GM18951 (cell line): Measurements from ENCODE around the gene HBB.

Experiments
- POLR2A ChIP-seq: IDR thresholded peaks from 4 replicates; pipeline ENCODE4 v1.6.1; 2011; ENCODE audit warnings: mild to moderate bottlenecking; ENCODE audit not compliant: insufficient read length, insufficient read depth; ENCODE audit errors: extremely low read depth
- in situ Hi-C: fragments of 300-500 bp; cut with MboI; formaldehyde crosslinking; loops from one replicate; pipeline ENCODE4 v1.12.0; 2022; ENCODE audit warnings: low sequenced_read_pairs, mixed read lengths, inconsistent platforms; ENCODE audit not compliant: unreplicated experiment

HBB gene

DNA sequence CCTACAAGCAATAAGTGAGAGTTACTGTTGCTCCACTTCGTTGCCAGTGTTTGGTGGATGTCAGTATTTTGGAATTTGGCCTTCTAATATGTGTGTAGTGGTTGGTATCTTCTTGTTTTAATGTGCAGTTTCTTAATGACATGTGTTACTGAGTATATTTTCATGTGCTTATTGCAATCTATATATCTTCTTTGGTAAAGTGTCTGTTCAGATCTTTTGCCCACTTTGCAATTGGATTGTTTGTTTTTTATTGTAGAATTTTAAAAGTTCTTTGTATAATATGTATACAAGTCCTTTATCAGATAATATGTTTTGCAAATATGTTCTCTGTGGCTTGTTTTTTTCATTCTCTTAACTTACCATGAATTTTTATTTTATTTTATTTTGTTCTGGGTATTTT, 34.1 kb downstream of the HBB start:
- in situ Hi-C loops = no loop called here
- TF ChIP-seq POLR2A = no peak

- in situ Hi-C loops = no loop called here
- TF ChIP-seq POLR2A = no peak
Observed at GRCh38 chr11:5188201-5188600, 38.7 kb downstream of the HBB start.

DNA sequence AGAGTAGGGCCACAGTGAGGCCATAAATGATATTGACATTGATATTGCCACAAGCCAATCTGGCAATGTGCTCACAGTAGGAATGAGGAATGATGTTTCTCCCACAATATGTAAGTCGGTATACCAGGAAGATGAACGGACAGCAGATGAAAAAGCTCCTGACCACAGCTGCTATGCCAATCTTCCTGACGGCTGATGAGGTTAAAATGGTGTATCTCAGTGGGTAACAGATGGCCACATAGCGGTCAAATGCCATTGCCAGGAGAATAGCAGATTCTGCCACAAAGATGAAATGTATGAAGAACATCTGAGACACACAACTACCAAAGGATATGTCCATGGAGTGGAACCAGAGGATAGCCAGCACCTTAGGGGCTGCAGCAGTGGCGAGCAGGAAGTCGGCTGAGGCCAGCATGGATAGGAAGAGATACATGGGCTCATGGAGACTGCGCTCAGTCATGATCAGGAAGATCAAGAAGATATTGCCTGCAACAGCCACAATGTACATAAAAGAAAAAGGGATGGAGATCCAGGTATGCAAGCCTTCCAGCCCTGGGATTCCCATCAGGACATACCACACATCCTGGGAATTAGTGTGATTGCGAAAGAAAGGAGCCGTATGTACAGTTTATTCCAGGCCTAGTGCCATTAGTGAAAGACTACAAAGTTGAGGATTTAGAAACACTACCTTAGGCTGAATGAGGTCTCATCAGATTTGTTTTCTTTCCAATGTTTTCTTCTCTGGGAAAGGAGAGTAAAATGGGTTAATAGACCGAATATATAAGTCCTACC, 48.6 kb downstream of the HBB start:
- in situ Hi-C loops = no loop called here
- no peak for TF ChIP-seq POLR2A
